ENCODE measurements around the gene CYP1A1. TPM values are rescaled to one million over a fixed set of nuclear protein-coding genes. Genes with fewer than 3 reads are reported as not detected.

The CYP1A1 gene
- total RNA-seq, 1 experiment from 2014 or later, result not detected

DNA sequence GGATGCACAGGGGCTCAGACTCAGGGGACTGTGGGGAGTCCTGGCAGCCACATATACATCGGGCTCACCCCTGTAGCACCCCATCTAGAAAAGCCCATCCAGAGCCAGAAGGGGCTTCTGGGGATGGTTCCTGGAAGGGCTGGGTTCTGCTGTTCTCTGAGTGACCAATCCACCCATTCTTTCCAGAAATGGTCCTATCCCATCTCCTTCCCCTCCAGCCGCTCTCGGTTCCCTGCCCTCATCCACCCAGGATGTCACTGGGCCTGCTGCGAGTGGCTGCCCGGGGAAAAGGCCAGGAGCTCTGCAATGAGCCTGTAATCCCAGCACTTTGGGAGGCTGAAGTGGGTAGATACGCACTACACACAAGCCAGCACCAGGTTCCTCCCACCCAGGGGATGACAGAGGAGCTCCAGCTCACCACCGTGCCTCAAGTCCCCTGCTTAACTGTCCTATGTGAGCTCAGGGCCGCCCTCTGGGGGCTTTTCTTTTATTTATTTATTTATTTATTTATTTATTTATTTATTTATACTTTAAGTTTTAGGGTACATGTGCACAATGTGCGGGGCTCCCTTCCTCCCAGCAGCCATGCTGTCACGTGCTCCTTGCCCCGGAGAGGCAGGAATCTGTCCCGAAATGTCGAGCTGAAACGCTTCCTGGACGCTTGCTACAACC lies 42.9 kb upstream of the CYP1A1 start:
- Mint-ChIP-seq H3K27ac (ENCODE audit: low read depth, unreplicated experiment) (no peak overlapping the region), H3K9me3 (ENCODE audit: unreplicated experiment) (no peaks in the 10 kb centered on the region), H3K36me3 (ENCODE audit: insufficient read depth, unreplicated experiment) (peaks cover 4% of the 10 kb centered on the region), H3K4me3 (ENCODE audit: unreplicated experiment) (no peak overlapping the region), H3K27me3 (ENCODE audit: insufficient read depth, unreplicated experiment) (no peaks in the 10 kb centered on the region), H3K4me1 (ENCODE audit: insufficient read depth, unreplicated experiment) (peaks cover 6% of the 10 kb centered on the region)
- intact Hi-C loops (cut with micrococcal nuclease), result loop anchor here (5.0 to 10.0 kb wide), 2 partner anchors 303 to 396 kb away; partner anchors contain the start of gene UBL7
- no peak for DNase-seq (ENCODE audit: unreplicated experiment)
- ChIA-PET POLR2A (interaction anchor here (0.6 to 2.2 kb wide), 6 partner anchors 10 to 135 kb away, joined by 3 to 9 read pairs (median 3); no protein-coding TSS in a partner anchor), CTCF (interaction anchor here (0.5 to 26.4 kb wide), 32 partner anchors 9 to 794 kb away, joined by 3 to 632 read pairs (median 6); partner anchors contain the start of genes CYP1A1 and EDC3)
- TF ChIP-seq, protein P1, sequence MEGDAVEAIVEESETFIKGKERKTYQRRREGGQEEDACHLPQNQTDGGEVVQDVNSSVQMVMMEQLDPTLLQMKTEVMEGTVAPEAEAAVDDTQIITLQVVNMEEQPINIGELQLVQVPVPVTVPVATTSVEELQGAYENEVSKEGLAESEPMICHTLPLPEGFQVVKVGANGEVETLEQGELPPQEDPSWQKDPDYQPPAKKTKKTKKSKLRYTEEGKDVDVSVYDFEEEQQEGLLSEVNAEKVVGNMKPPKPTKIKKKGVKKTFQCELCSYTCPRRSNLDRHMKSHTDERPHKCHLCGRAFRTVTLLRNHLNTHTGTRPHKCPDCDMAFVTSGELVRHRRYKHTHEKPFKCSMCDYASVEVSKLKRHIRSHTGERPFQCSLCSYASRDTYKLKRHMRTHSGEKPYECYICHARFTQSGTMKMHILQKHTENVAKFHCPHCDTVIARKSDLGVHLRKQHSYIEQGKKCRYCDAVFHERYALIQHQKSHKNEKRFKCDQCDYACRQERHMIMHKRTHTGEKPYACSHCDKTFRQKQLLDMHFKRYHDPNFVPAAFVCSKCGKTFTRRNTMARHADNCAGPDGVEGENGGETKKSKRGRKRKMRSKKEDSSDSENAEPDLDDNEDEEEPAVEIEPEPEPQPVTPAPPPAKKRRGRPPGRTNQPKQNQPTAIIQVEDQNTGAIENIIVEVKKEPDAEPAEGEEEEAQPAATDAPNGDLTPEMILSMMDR (IDR thresholded peaks at IDR 0.05; ENCODE audit: unreplicated experiment), result no peak
- no TSS peak for BruUV-seq (replicated peaks)

DNA sequence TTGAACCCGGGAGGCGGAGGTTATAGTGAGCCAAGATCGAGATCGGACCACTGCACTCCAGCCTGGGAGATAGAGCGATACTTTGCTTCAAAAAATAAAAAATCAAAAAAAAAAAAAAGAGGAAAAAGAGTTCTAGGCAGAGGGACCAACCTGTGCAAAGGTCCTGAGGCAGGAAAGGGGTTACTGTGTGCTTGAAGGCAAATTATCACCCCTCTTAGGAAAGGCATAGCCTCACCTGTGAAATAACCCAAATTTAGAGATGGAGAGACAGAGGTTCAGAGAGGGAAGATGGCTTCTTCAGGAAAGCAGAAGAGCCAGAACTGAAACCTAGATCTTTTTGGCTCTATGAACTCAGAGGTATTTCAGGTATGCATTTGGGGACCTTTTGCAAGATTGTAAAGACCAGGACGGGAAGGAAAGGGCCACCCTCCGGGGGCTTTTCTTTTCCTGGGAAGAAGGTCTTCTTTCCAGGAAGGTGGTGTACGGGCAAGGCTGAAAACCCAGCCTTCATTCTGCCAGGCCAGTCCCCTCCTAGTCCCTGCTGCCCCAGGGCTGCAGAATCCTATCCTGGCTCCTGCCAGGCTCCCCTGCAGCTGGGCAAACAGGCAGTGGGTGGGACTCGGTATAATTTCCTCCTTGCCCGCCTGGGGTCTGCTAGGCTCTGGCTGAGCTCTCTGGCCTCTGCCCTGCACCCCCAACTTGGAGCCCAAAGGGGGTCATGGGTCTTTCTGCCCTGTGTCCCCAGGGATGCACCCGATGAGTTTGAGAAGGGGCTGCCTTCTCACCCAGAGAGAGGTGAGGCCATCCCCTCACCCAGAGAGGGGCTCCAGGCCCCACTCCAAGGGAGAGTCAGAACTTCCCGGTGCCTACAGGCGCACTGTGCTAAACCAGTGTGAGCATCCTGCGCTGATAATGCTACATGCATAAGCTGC lies 42.1 kb upstream of the CYP1A1 start:
- no TSS peak for BruUV-seq (replicated peaks)
- no peak for DNase-seq (ENCODE audit: unreplicated experiment)
- ChIA-PET CTCF (interaction anchor here (0.6 to 26.4 kb wide), 12 partner anchors 12 to 393 kb away, joined by 3 to 632 read pairs (median 8); no protein-coding TSS in a partner anchor), POLR2A (interaction anchor here (2.2 kb wide), 1 partner anchor 133 kb away, joined by 6 read pairs; no protein-coding TSS in a partner anchor)
- H3K9me3 Mint-ChIP-seq (ENCODE audit: unreplicated experiment), result no peaks in the 10 kb centered on the region
- peaks cover 6% of the 10 kb centered on the region for H3K4me1 Mint-ChIP-seq (ENCODE audit: insufficient read depth, unreplicated experiment)
- intact Hi-C loops (cut with micrococcal nuclease), result loop anchor here (5.0 to 10.0 kb wide), 2 partner anchors 303 to 395 kb away; partner anchors contain the start of gene UBL7
- H3K27ac Mint-ChIP-seq (ENCODE audit: low read depth, unreplicated experiment), result no peak overlapping the region
- H3K36me3 Mint-ChIP-seq (ENCODE audit: insufficient read depth, unreplicated experiment), result peaks cover 4% of the 10 kb centered on the region
- H3K4me3 Mint-ChIP-seq (ENCODE audit: unreplicated experiment), result no peak overlapping the region
- TF ChIP-seq, protein P1 (IDR thresholded peaks at IDR 0.05; ENCODE audit: unreplicated experiment), result no peak
- H3K27me3 Mint-ChIP-seq (ENCODE audit: insufficient read depth, unreplicated experiment), result no peaks in the 10 kb centered on the region

DNA sequence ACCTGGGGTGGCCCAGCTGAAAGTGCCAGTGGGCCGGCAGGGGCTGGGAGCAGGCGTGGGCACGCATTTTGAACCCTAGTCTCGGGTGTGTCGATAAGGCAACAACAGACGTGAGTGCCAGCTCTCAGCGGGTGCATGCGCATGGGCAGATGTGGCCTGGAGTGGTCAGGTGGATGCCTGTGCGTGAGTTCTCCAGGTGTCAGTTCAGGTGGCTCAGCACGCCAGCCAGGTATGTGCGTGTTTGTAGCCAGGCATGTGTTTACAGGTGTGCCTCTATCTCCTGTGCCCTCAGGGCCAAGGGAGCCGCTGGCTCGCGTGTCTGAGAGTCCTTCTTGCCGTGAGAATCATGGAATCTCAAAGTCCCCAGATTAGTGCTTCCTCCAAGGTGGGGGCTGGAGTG lies 38.1 kb upstream of the CYP1A1 start:
- Mint-ChIP-seq H3K4me1 (ENCODE audit: insufficient read depth, unreplicated experiment) (no peaks in the 10 kb centered on the region), H3K4me3 (ENCODE audit: unreplicated experiment) (no peak overlapping the region), H3K27ac (ENCODE audit: low read depth, unreplicated experiment) (no peak overlapping the region), H3K27me3 (ENCODE audit: insufficient read depth, unreplicated experiment) (no peaks in the 10 kb centered on the region), H3K36me3 (ENCODE audit: insufficient read depth, unreplicated experiment) (no peaks in the 10 kb centered on the region), H3K9me3 (ENCODE audit: unreplicated experiment) (no peaks in the 10 kb centered on the region)
- peak; percentile 44 for DNase-seq (ENCODE audit: unreplicated experiment)
- ChIA-PET CTCF (interaction anchor here (0.5 to 26.4 kb wide), 5 partner anchors 11 to 603 kb away, joined by 3 to 632 read pairs (median 3); partner anchors contain the start of gene CSK), POLR2A (interaction anchor here (0.7 to 1.4 kb wide), 3 partner anchors 28 to 217 kb away, joined by 3 read pairs; no protein-coding TSS in a partner anchor)
- intact Hi-C loops (cut with micrococcal nuclease), result loop anchor here (10.0 kb wide), 1 partner anchor 299 kb away; the partner anchor contains the start of gene UBL7
- TF ChIP-seq, protein P1 (IDR thresholded peaks at IDR 0.05; ENCODE audit: unreplicated experiment), result no peak
- BruUV-seq (replicated peaks), result no TSS peak

All from MCF 10A (cell line).